ENCODE measurements around the gene WHRN. TPM values are rescaled to one million over a fixed set of nuclear protein-coding genes. Genes with fewer than 3 reads are reported as not detected.

WHRN gene
- total and polyA plus RNA-seq, 2 of the 8 experiments (the other 6 are each of a cell fraction or from before 2014, with no cell fraction given), result 4.4 to 7.7 TPM

DNA sequence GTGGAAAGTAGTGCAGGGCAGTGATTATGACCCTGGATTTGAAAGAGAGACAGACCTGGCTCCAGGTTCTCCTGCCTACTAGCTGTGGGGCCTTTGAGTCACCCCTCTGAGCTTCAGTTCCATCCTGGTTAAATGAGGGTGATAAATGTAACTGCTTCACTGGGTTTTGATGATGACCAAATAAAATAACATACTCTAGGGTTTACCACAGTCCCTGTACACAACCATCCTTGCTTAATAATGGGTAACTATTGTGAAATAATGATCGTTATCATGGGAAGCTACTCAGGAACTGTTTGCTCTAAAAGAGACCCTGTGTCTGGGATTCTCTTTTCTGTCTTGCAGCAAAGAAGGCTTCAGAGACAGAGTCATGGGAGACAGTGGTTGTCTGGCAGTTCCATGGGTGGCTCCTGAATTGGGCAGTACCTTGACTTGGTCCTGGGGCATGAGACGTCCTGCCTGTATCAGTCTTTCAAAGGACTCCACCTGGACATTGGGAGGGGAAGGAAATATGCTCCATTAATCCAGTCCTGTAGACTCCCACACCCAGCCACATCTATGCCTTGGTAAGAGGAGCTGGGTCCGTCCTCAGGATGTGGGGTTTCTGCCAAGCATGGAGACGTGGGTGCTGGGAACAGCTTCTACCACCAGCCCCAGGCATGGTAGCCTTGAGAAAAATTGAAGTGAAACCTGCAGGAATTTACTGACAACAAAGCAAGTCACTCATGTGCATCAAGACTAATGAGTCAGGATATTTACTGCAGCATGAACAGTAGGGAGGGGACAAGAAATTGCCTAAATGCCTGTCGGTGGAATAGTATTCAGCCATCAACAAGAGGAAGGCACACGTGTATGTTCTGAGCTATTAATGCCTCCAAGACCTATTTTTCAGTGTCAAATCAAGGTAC is 140.9 kb downstream of the WHRN start (continued):
- TF ChIP-seq GTF2F1 (IDR thresholded peaks at IDR 0.05; ENCODE audit: borderline replicate concordance, low read depth, low read length), result no peak
- no peak for TF ChIP-seq BACH1 (IDR thresholded peaks at IDR 0.05; ENCODE audit: low read length)
- no peak for TF ChIP-seq SP1 (IDR thresholded peaks at IDR 0.05; ENCODE audit: low read depth, low read length)
- TF ChIP-seq, protein P1, sequence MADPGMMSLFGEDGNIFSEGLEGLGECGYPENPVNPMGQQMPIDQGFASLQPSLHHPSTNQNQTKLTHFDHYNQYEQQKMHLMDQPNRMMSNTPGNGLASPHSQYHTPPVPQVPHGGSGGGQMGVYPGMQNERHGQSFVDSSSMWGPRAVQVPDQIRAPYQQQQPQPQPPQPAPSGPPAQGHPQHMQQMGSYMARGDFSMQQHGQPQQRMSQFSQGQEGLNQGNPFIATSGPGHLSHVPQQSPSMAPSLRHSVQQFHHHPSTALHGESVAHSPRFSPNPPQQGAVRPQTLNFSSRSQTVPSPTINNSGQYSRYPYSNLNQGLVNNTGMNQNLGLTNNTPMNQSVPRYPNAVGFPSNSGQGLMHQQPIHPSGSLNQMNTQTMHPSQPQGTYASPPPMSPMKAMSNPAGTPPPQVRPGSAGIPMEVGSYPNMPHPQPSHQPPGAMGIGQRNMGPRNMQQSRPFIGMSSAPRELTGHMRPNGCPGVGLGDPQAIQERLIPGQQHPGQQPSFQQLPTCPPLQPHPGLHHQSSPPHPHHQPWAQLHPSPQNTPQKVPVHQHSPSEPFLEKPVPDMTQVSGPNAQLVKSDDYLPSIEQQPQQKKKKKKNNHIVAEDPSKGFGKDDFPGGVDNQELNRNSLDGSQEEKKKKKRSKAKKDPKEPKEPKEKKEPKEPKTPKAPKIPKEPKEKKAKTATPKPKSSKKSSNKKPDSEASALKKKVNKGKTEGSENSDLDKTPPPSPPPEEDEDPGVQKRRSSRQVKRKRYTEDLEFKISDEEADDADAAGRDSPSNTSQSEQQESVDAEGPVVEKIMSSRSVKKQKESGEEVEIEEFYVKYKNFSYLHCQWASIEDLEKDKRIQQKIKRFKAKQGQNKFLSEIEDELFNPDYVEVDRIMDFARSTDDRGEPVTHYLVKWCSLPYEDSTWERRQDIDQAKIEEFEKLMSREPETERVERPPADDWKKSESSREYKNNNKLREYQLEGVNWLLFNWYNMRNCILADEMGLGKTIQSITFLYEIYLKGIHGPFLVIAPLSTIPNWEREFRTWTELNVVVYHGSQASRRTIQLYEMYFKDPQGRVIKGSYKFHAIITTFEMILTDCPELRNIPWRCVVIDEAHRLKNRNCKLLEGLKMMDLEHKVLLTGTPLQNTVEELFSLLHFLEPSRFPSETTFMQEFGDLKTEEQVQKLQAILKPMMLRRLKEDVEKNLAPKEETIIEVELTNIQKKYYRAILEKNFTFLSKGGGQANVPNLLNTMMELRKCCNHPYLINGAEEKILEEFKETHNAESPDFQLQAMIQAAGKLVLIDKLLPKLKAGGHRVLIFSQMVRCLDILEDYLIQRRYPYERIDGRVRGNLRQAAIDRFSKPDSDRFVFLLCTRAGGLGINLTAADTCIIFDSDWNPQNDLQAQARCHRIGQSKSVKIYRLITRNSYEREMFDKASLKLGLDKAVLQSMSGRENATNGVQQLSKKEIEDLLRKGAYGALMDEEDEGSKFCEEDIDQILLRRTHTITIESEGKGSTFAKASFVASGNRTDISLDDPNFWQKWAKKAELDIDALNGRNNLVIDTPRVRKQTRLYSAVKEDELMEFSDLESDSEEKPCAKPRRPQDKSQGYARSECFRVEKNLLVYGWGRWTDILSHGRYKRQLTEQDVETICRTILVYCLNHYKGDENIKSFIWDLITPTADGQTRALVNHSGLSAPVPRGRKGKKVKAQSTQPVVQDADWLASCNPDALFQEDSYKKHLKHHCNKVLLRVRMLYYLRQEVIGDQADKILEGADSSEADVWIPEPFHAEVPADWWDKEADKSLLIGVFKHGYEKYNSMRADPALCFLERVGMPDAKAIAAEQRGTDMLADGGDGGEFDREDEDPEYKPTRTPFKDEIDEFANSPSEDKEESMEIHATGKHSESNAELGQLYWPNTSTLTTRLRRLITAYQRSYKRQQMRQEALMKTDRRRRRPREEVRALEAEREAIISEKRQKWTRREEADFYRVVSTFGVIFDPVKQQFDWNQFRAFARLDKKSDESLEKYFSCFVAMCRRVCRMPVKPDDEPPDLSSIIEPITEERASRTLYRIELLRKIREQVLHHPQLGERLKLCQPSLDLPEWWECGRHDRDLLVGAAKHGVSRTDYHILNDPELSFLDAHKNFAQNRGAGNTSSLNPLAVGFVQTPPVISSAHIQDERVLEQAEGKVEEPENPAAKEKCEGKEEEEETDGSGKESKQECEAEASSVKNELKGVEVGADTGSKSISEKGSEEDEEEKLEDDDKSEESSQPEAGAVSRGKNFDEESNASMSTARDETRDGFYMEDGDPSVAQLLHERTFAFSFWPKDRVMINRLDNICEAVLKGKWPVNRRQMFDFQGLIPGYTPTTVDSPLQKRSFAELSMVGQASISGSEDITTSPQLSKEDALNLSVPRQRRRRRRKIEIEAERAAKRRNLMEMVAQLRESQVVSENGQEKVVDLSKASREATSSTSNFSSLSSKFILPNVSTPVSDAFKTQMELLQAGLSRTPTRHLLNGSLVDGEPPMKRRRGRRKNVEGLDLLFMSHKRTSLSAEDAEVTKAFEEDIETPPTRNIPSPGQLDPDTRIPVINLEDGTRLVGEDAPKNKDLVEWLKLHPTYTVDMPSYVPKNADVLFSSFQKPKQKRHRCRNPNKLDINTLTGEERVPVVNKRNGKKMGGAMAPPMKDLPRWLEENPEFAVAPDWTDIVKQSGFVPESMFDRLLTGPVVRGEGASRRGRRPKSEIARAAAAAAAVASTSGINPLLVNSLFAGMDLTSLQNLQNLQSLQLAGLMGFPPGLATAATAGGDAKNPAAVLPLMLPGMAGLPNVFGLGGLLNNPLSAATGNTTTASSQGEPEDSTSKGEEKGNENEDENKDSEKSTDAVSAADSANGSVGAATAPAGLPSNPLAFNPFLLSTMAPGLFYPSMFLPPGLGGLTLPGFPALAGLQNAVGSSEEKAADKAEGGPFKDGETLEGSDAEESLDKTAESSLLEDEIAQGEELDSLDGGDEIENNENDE (IDR thresholded peaks at IDR 0.05; ENCODE audit: insufficient replicate concordance, low read length), result no peak
- no peak for TF ChIP-seq EGR1 (IDR thresholded peaks at IDR 0.05; ENCODE audit: borderline replicate concordance, low read depth, low read length)
- TF ChIP-seq, protein P2, sequence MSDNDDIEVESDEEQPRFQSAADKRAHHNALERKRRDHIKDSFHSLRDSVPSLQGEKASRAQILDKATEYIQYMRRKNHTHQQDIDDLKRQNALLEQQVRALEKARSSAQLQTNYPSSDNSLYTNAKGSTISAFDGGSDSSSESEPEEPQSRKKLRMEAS (IDR thresholded peaks at IDR 0.05), result no peak
- no peak for TF ChIP-seq TAF7 (optimal IDR thresholded peaks at IDR 0.05; ENCODE audit: borderline replicate concordance, low read depth, low read length)
- TF ChIP-seq NRF1 (IDR thresholded peaks at IDR 0.05; ENCODE audit: low read depth, low read length), result no peak
- no peak for TF ChIP-seq BRCA1 (IDR thresholded peaks at IDR 0.05; ENCODE audit: low read depth, low read length)
- TF ChIP-seq JUN (IDR thresholded peaks at IDR 0.05; ENCODE audit: low read depth, low read length), result no peak

Data from H1 (cell line).